A375 (cell line): ENCODE results near the gene MMP13. TPM values are rescaled to one million over a fixed set of nuclear protein-coding genes. Genes with fewer than 3 reads are reported as not detected.

ENCODE experiments used
- small RNA-seq: library from RNA; depleted of rRNA; stranded (forward); fragments of <200 nt; gene quantifications from one replicate; pipeline ENCODE3, GENCODE V24; 2014
- total RNA-seq: library from RNA; depleted of rRNA; stranded (reverse); fragments of >200 nt; shearing (Covaris generic); gene quantifications from 2 replicates; pipeline ENCODE4 v1.2.3, GENCODE V29; 2014; rRNA removed

MMP13 gene
- 0.24 and 0.26 TPM in 2 replicates for total RNA-seq

DNA sequence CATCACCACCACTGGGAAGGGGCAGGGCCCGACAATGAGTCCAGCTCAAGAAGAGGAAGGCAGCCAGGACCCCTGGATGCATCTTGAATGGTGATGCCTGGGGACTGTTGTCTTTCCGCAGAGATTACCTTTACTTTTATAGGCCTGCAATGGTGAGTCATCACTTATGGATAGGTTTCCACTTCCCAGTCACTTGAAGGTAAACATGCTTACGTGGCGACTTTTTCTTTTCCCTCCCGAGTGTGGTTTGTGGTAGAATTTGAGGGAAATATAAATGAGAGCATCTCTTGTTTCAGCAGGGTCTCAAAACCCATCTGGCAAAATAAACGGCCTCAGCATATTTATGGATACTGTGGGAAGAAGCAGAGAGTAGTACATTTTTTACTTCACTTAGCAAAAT, at the start of gene MMP13:
Gene MMP13, minus strand, starts transcription at position 109 of the 400 bp plus-strand sequence. Its CDS starts 27 bp downstream, at position 82.

Small RNA genes lying within 50 kb of the gene (small RNA-seq; reads per million reads assigned to genes)
- not detected for gene RNU7-159P

Other genes with a start within 250 kb of the MMP13 start
- not detected in 2 replicates for gene MMP27, start 250.0 kb downstream of the MMP13 start, total RNA-seq
- 0.72 and 1.2 TPM in 2 replicates for gene MMP8, start 230.8 kb downstream of the MMP13 start, total RNA-seq
- 0.19 and 0.72 TPM in 2 replicates for gene MMP10, start 175.1 kb downstream of the MMP13 start, total RNA-seq
- 5.6 and 6.2 TPM in 2 replicates for gene MMP1, start 157.6 kb downstream of the MMP13 start, total RNA-seq
- 0.40 TPM in 1 of 2 replicates, not detected in the other for gene MMP3, start 112.1 kb downstream of the MMP13 start, total RNA-seq
- 0.11 TPM in 1 of 2 replicates, not detected in the other for gene MMP12, start 80.8 kb downstream of the MMP13 start, total RNA-seq
- gene DCUN1D5, start 136.4 kb upstream of the MMP13 start, total RNA-seq = 195 and 236 TPM in 2 replicates
- 46.4 and 60.9 TPM in 2 replicates for gene DYNC2H1, start 153.7 kb upstream of the MMP13 start, total RNA-seq